ENCODE data around the gene SETD1A.
"Not testable (repeated sequence)": the region's sequence is repeated elsewhere in the genome, so short reads cannot be mapped to it uniquely, and the experiment has no call there.

Gene SETD1A

GRCh38 chr16:31009120-31009519, 51.6 kb downstream of the SETD1A start:
- Histone ChIP-seq H3K36me3 (ENCODE audit: control insufficient read depth in 2 of 2, insufficient read depth in 2 of 2, low read length in 2 of 2) (no peaks in the 10 kb centered on the region), H3K4me3 (ENCODE audit: low read length in 2 of 2) (no peak overlapping the region), H3K27ac (ENCODE audit: low read length) (no peak overlapping the region), H3K9me3 (ENCODE audit: control insufficient read depth in 2 of 2, low read length in 2 of 2) (no peaks in the 10 kb centered on the region), H3K4me1 (ENCODE audit: control insufficient read depth, insufficient read depth, low read length) (peaks cover 3% of the 10 kb centered on the region), H3K9ac (ENCODE audit: low read length in 2 of 2) (no peak overlapping the region), H3K27me3 (ENCODE audit: control insufficient read depth in 1 of 2, insufficient read depth in 2 of 2, low read length in 2 of 2) (peaks cover 31 to 37% of the 10 kb centered on the region in 2 donors)

- Histone ChIP-seq H3K9ac (ENCODE audit: low read length in 2 of 2) (no peak overlapping the region), H3K27me3 (ENCODE audit: control insufficient read depth in 1 of 2, insufficient read depth in 2 of 2, low read length in 2 of 2) (peaks cover 31 to 37% of the 10 kb centered on the region in 2 donors), H3K27ac (ENCODE audit: low read length) (no peak overlapping the region), H3K4me3 (ENCODE audit: low read length in 2 of 2) (no peak overlapping the region), H3K9me3 (ENCODE audit: control insufficient read depth in 2 of 2, low read length in 2 of 2) (no peaks in the 10 kb centered on the region), H3K4me1 (ENCODE audit: control insufficient read depth, insufficient read depth, low read length) (peaks cover 3% of the 10 kb centered on the region), H3K36me3 (ENCODE audit: control insufficient read depth in 2 of 2, insufficient read depth in 2 of 2, low read length in 2 of 2) (no peaks in the 10 kb centered on the region)
These were observed 52.5 kb downstream of the SETD1A start for GRCh38 chr16:31009894-31010584.

- Histone ChIP-seq H3K27ac (ENCODE audit: low read length) (no peak within 1 kb of the TSS), H3K9me3 (ENCODE audit: control insufficient read depth in 2 of 2, low read length in 2 of 2) (no peaks in the 10 kb centered on the region), H3K4me1 (ENCODE audit: control insufficient read depth, insufficient read depth, low read length) (peaks cover 3% of the 10 kb centered on the region), H3K27me3 (ENCODE audit: control insufficient read depth in 1 of 2, insufficient read depth in 2 of 2, low read length in 2 of 2) (peaks cover 32 to 37% of the 10 kb centered on the region in 2 donors), H3K4me3 (ENCODE audit: low read length in 2 of 2) (no peak within 1 kb of the TSS), H3K9ac (ENCODE audit: low read length in 2 of 2) (no peak within 1 kb of the TSS), H3K36me3 (ENCODE audit: control insufficient read depth in 2 of 2, insufficient read depth in 2 of 2, low read length in 2 of 2) (no peaks in the 10 kb centered on the region)
These were observed 53.2 kb downstream of the SETD1A start, which contains the start of gene STX1B for GRCh38 chr16:31010585-31011325. Gene STX1B, minus strand, starts transcription at chr16:31010638. Its CDS starts 242 bp downstream, at chr16:31010396.

- H3K36me3 ChIP-seq (ENCODE audit: control insufficient read depth in 2 of 2, insufficient read depth in 2 of 2, low read length in 2 of 2); H3K4me1 ChIP-seq (ENCODE audit: control insufficient read depth, insufficient read depth, low read length); H3K4me3 ChIP-seq (ENCODE audit: low read length in 2 of 2); H3K9ac ChIP-seq (ENCODE audit: low read length in 2 of 2); H3K9me3 ChIP-seq (ENCODE audit: control insufficient read depth in 2 of 2, low read length in 2 of 2); H3K27ac ChIP-seq (ENCODE audit: low read length): not testable (repeated sequence)
- peaks cover 34 to 38% of the 10 kb centered on the region in 2 donors for H3K27me3 ChIP-seq (ENCODE audit: control insufficient read depth in 1 of 2, insufficient read depth in 2 of 2, low read length in 2 of 2)
These were observed 54.3 kb downstream of the SETD1A start for GRCh38 chr16:31011815-31012214.

- not testable (repeated sequence) for H3K4me3 ChIP-seq (ENCODE audit: low read length in 2 of 2); H3K4me1 ChIP-seq (ENCODE audit: control insufficient read depth, insufficient read depth, low read length); H3K36me3 ChIP-seq (ENCODE audit: control insufficient read depth in 2 of 2, insufficient read depth in 2 of 2, low read length in 2 of 2); H3K27ac ChIP-seq (ENCODE audit: low read length); H3K9me3 ChIP-seq (ENCODE audit: control insufficient read depth in 2 of 2, low read length in 2 of 2); H3K9ac ChIP-seq (ENCODE audit: low read length in 2 of 2)
- peaks cover 32% of the 10 kb centered on the region in 2 donors for H3K27me3 ChIP-seq (ENCODE audit: control insufficient read depth in 1 of 2, insufficient read depth in 2 of 2, low read length in 2 of 2)
These were observed 55.7 kb downstream of the SETD1A start for GRCh38 chr16:31013292-31013691.

GRCh38 chr16:31016018-31016417, 58.5 kb downstream of the SETD1A start:
- Histone ChIP-seq H3K27me3 (ENCODE audit: control insufficient read depth in 1 of 2, insufficient read depth in 2 of 2, low read length in 2 of 2) (peaks cover 15 to 19% of the 10 kb centered on the region in 2 donors), H3K27ac (ENCODE audit: low read length) (no peak overlapping the region), H3K9ac (ENCODE audit: low read length in 2 of 2) (no peak overlapping the region), H3K9me3 (ENCODE audit: control insufficient read depth in 2 of 2, low read length in 2 of 2) (no peaks in the 10 kb centered on the region), H3K4me3 (ENCODE audit: low read length in 2 of 2) (no peak overlapping the region), H3K36me3 (ENCODE audit: control insufficient read depth in 2 of 2, insufficient read depth in 2 of 2, low read length in 2 of 2) (no peaks in the 10 kb centered on the region), H3K4me1 (ENCODE audit: control insufficient read depth, insufficient read depth, low read length) (peaks cover under 1% of the 10 kb centered on the region)

- H3K27me3 ChIP-seq (ENCODE audit: control insufficient read depth in 1 of 2, insufficient read depth in 2 of 2, low read length in 2 of 2); H3K9ac ChIP-seq (ENCODE audit: low read length in 2 of 2); H3K36me3 ChIP-seq (ENCODE audit: control insufficient read depth in 2 of 2, insufficient read depth in 2 of 2, low read length in 2 of 2); H3K4me3 ChIP-seq (ENCODE audit: low read length in 2 of 2); H3K27ac ChIP-seq (ENCODE audit: low read length); H3K9me3 ChIP-seq (ENCODE audit: control insufficient read depth in 2 of 2, low read length in 2 of 2); H3K4me1 ChIP-seq (ENCODE audit: control insufficient read depth, insufficient read depth, low read length): not testable (repeated sequence)
These were observed 60.2 kb downstream of the SETD1A start for GRCh38 chr16:31017756-31018155.

- Histone ChIP-seq H3K4me3 (ENCODE audit: low read length in 2 of 2) (no peak overlapping the region), H3K36me3 (ENCODE audit: control insufficient read depth in 2 of 2, insufficient read depth in 2 of 2, low read length in 2 of 2) (no peaks in the 10 kb centered on the region), H3K9ac (ENCODE audit: low read length in 2 of 2) (no peak overlapping the region), H3K4me1 (ENCODE audit: control insufficient read depth, insufficient read depth, low read length) (no peaks in the 10 kb centered on the region), H3K9me3 (ENCODE audit: control insufficient read depth in 2 of 2, low read length in 2 of 2) (no peaks in the 10 kb centered on the region), H3K27ac (ENCODE audit: low read length) (no peak overlapping the region), H3K27me3 (ENCODE audit: control insufficient read depth in 1 of 2, insufficient read depth in 2 of 2, low read length in 2 of 2) (peaks cover 0 to 7% of the 10 kb centered on the region in 2 donors)
These were observed 63.0 kb downstream of the SETD1A start for GRCh38 chr16:31020536-31020935.

- no peaks in the 10 kb centered on the region for H3K27me3 ChIP-seq (ENCODE audit: control insufficient read depth in 1 of 2, insufficient read depth in 2 of 2, low read length in 2 of 2)
- no peaks in the 10 kb centered on the region for H3K9me3 ChIP-seq (ENCODE audit: control insufficient read depth in 2 of 2, low read length in 2 of 2)
- H3K36me3 ChIP-seq (ENCODE audit: control insufficient read depth in 2 of 2, insufficient read depth in 2 of 2, low read length in 2 of 2): no peaks in the 10 kb centered on the region
- no peak overlapping the region for H3K9ac ChIP-seq (ENCODE audit: low read length in 2 of 2)
- H3K4me3 ChIP-seq (ENCODE audit: low read length in 2 of 2): no peak overlapping the region
- H3K4me1 ChIP-seq (ENCODE audit: control insufficient read depth, insufficient read depth, low read length): no peaks in the 10 kb centered on the region
- no peak overlapping the region for H3K27ac ChIP-seq (ENCODE audit: low read length)
These were observed 65.1 kb downstream of the SETD1A start for GRCh38 chr16:31022544-31023251.

- Histone ChIP-seq H3K27ac (ENCODE audit: low read length) (no peak overlapping the region), H3K27me3 (ENCODE audit: control insufficient read depth in 1 of 2, insufficient read depth in 2 of 2, low read length in 2 of 2) (no peaks in the 10 kb centered on the region)
These were observed 65.7 kb downstream of the SETD1A start for GRCh38 chr16:31023252-31023602.

More at GRCh38 chr16:31023252-31023602, 65.7 kb downstream of the SETD1A start:
- Histone ChIP-seq H3K36me3 (ENCODE audit: control insufficient read depth in 2 of 2, insufficient read depth in 2 of 2, low read length in 2 of 2) (no peaks in the 10 kb centered on the region), H3K4me3 (ENCODE audit: low read length in 2 of 2) (no peak overlapping the region), H3K4me1 (ENCODE audit: control insufficient read depth, insufficient read depth, low read length) (no peaks in the 10 kb centered on the region), H3K9me3 (ENCODE audit: control insufficient read depth in 2 of 2, low read length in 2 of 2) (no peaks in the 10 kb centered on the region), H3K9ac (ENCODE audit: low read length in 2 of 2) (no peak overlapping the region)

All from stomach smooth muscle (tissue), 2 donors.